HFF-Myc (cell line): ENCODE results near the gene CDK8.

Experiments
- DNase-seq: peaks from one replicate; pipeline ENCODE4 v3.0.0-alpha.2; 2011; ENCODE audit warnings: low read depth; ENCODE audit errors: extremely low read depth
- H3K4me3 ChIP-seq: replicated peaks from 2 replicates; pipeline ENCODE4 v1.5.1; 2011; ENCODE audit warnings: low read depth, mild to moderate bottlenecking, control low read depth, low read length
- CTCF ChIP-seq: IDR thresholded peaks from 2 replicates; pipeline ENCODE4 v1.5.1; 2012; ENCODE audit warnings: mild to moderate bottlenecking, low read depth, low read length, control low read depth; ENCODE audit errors: missing control alignments

Gene CDK8

GRCh38 chr13:26412263-26412662, 158.3 kb downstream of the CDK8 start:
- no peak for TF ChIP-seq CTCF
- no peak for DNase-seq
- H3K4me3 ChIP-seq = no peak overlapping the region

GRCh38 chr13:26412936-26413716, 159.2 kb downstream of the CDK8 start:
- TF ChIP-seq CTCF = no peak
- DNase-seq = no peak
- no peak overlapping the region for H3K4me3 ChIP-seq

GRCh38 chr13:26420282-26420960, 166.5 kb downstream of the CDK8 start:
- H3K4me3 ChIP-seq = no peak overlapping the region
- no peak for DNase-seq
- no peak for TF ChIP-seq CTCF

- DNase-seq = no peak
- no peak for TF ChIP-seq CTCF
- no peak overlapping the region for H3K4me3 ChIP-seq
Measured at GRCh38 chr13:26422036-26422435, 168.1 kb downstream of the CDK8 start.

- no peak for TF ChIP-seq CTCF
- DNase-seq = no peak
- H3K4me3 ChIP-seq = no peak overlapping the region
Measured at GRCh38 chr13:26423629-26424028, 169.7 kb downstream of the CDK8 start.

GRCh38 chr13:26424181-26424580, 170.3 kb downstream of the CDK8 start:
- no peak overlapping the region for H3K4me3 ChIP-seq
- DNase-seq = no peak
- TF ChIP-seq CTCF = no peak
